ENCODE measurements around the gene TEKTIP1. TPM values are rescaled to one million over a fixed set of nuclear protein-coding genes. Genes with fewer than 3 reads are reported as not detected.

TEKTIP1 gene
- total RNA-seq, 1 donor from 2014 or later: not detected

- H3K4me3 ChIP-seq (ENCODE audit: low read depth, low read length): no peak overlapping the region
- no peak for TF ChIP-seq CTCF (conservative IDR thresholded peaks at IDR 0.05; ENCODE audit: low read depth, low read length)
- no peak for DNase-seq (ENCODE audit: low read depth)
Measured at GRCh38 chr19:3532154-3532786, 6.7 kb upstream of the TEKTIP1 start.

GRCh38 chr19:3533033-3533432 is 5.9 kb upstream of the TEKTIP1 start:
- TF ChIP-seq CTCF (conservative IDR thresholded peaks at IDR 0.05; ENCODE audit: low read depth, low read length): no peak
- no peak overlapping the region for H3K4me3 ChIP-seq (ENCODE audit: low read depth, low read length)
- DNase-seq (ENCODE audit: low read depth): no peak

- no peak for TF ChIP-seq CTCF (conservative IDR thresholded peaks at IDR 0.05; ENCODE audit: low read depth, low read length)
- no peak for DNase-seq (ENCODE audit: low read depth)
- no peak overlapping the region for H3K4me3 ChIP-seq (ENCODE audit: low read depth, low read length)
Measured at GRCh38 chr19:3533563-3534216, 5.3 kb upstream of the TEKTIP1 start.

- TF ChIP-seq CTCF (conservative IDR thresholded peaks at IDR 0.05; ENCODE audit: low read depth, low read length): no peak
- no peak for DNase-seq (ENCODE audit: low read depth)
- no peak overlapping the region for H3K4me3 ChIP-seq (ENCODE audit: low read depth, low read length)
Measured at GRCh38 chr19:3534375-3535234, 4.4 kb upstream of the TEKTIP1 start.

GRCh38 chr19:3535235-3535535 is 3.8 kb upstream of the TEKTIP1 start:
- DNase-seq (ENCODE audit: low read depth): no peak
- TF ChIP-seq CTCF (conservative IDR thresholded peaks at IDR 0.05; ENCODE audit: low read depth, low read length): no peak
- H3K4me3 ChIP-seq (ENCODE audit: low read depth, low read length): no peak overlapping the region

- TF ChIP-seq CTCF (conservative IDR thresholded peaks at IDR 0.05; ENCODE audit: low read depth, low read length): no peak
- no peak for DNase-seq (ENCODE audit: low read depth)
- H3K4me3 ChIP-seq (ENCODE audit: low read depth, low read length): no peak overlapping the region
Measured at GRCh38 chr19:3535563-3535965, 3.4 kb upstream of the TEKTIP1 start.

Measured in epithelial cell of proximal tubule (primary cell).